HCT116 (cell line): ENCODE results near the gene MRM3. TPM values are rescaled to one million over a fixed set of nuclear protein-coding genes. Genes with fewer than 3 reads are reported as not detected.

Experiments used
- ATAC-seq: fragments of 200-7000 bp; cut with Tn5 transposase; 2 replicates; pipeline ENCODE4 v1.9.1; 2020; ENCODE audit warnings: mild to moderate bottlenecking, moderate library complexity
- BruUV-seq: library from RNA; stranded (reverse); fragments of 400-500 nt; replicated peaks from 2 replicates; lab custom pipeline; 2021; lab: Mats Ljungman, UMichigan
- CTCF ChIA-PET: fragments of 300-600 bp; sonication (Branson Sonifier 250); formaldehyde crosslinking; loops from one replicate; lab custom pipeline; 2021; ENCODE audit warnings: antibody characterized with exemption; lab: Charles Lee
- POLR2A ChIA-PET: fragments of 300-600, 350-600 bp; sonication (Branson Sonifier 250); formaldehyde crosslinking; loops from one replicate; lab custom pipeline; 2021; ENCODE audit warnings: antibody characterized with exemption; lab: Charles Lee
- RAD21 ChIA-PET, 2 experiments: fragments of 300-600 bp; sonication (Branson Sonifier 250); formaldehyde crosslinking; loops; one replicate each; lab custom pipeline; 2023; ENCODE audit warnings: low total read pairs in 2 of 2; ENCODE audit not compliant: uncharacterized antibody in 2 of 2, unreplicated experiment in 2 of 2, low non-redundant PET in 1 of 2; lab: Charles Lee
- DNase-seq: peaks from one replicate; pipeline ENCODE4 v3.0.0-alpha.2; 2010; ENCODE audit warnings: low read depth, low spot score
- H2AFZ ChIP-seq: fragments of 200-600 bp; shearing (Covaris generic), sonication (generic); 2 replicates; pipeline ENCODE4 v1.6.1; 2017; ENCODE audit warnings: low read depth, mixed run types, mixed read lengths, antibody characterized with exemption, low read length; ENCODE audit not compliant: poor library complexity, severe bottlenecking
- H3K27ac ChIP-seq: 2 replicates; pipeline ENCODE4 v1.5.1; 2012; ENCODE audit warnings: low read depth, low read length
- H3K27me3 ChIP-seq: fragments of 200-600 bp; sonication (generic); 2 replicates; pipeline ENCODE4 v1.6.1; 2016; ENCODE audit warnings: mixed run types, low read length, mixed read lengths; ENCODE audit not compliant: insufficient read depth
- H3K36me3 ChIP-seq, 2 experiments: fragments of 200-500 bp in 1 of 2; fragments of 200-600 bp in 1 of 2; sonication (Bioruptor generic) in 1 of 2; sonication (generic) in 1 of 2; 2 replicates each; pipeline versions ENCODE4 v1.5.1 to v1.6.1; 2014 to 2016; ENCODE audit warnings: low read length in 2 of 2, inconsistent platforms in 1 of 2, mixed read lengths in 1 of 2, mixed run types in 1 of 2; ENCODE audit not compliant: insufficient read depth in 2 of 2, control insufficient read depth in 1 of 2
- H3K4me1 ChIP-seq, 2 experiments: fragments of 200-600 bp in 1 of 2; sonication (generic) in 1 of 2; 2 replicates each; pipeline versions ENCODE4 v1.5.1 to v1.6.1; 2012 to 2017; ENCODE audit warnings: low read length in 2 of 2, inconsistent platforms in 1 of 2, mild to moderate bottlenecking in 1 of 2, mixed read lengths in 1 of 2, mixed run types in 1 of 2, moderate library complexity in 1 of 2; ENCODE audit not compliant: insufficient read depth in 2 of 2, control insufficient read depth in 1 of 2
- H3K4me2 ChIP-seq: fragments of 200-600 bp; sonication (generic); 2 replicates; pipeline ENCODE4 v1.6.1; 2017; ENCODE audit warnings: mixed run types, low read length, mixed read lengths
- H3K4me3 ChIP-seq, 2 experiments: fragments of 200-600 bp in 1 of 2; sonication (generic) in 1 of 2; replicated peaks in 1 of 2; 2 replicates each; pipeline ENCODE4 v1.5.1; 2011 to 2016; ENCODE audit warnings: low read length in 2 of 2, control low read depth in 1 of 2, low read depth in 1 of 2, mild to moderate bottlenecking in 1 of 2, mixed read lengths in 1 of 2, mixed run types in 1 of 2
- H3K79me2 ChIP-seq: fragments of 200-600 bp; sonication (generic); 2 replicates; pipeline ENCODE4 v1.6.1; 2017; ENCODE audit warnings: mild to moderate bottlenecking, mixed run types, low read length, moderate library complexity, mixed read lengths; ENCODE audit not compliant: insufficient read depth
- H3K9ac ChIP-seq: fragments of 200-600 bp; sonication (generic); 2 replicates; pipeline ENCODE4 v1.6.1; 2016; ENCODE audit warnings: low read length, mixed read lengths
- H3K9me2 ChIP-seq: fragments of 200-600 bp; sonication (generic), shearing (Covaris generic); 2 replicates; pipeline ENCODE4 v1.6.1; 2017; ENCODE audit warnings: mixed run types, mild to moderate bottlenecking, moderate library complexity; ENCODE audit not compliant: insufficient read depth
- H3K9me3 ChIP-seq, 2 experiments: fragments of 200-500 bp in 1 of 2; fragments of 200-600 bp in 1 of 2; sonication (Bioruptor generic) in 1 of 2; sonication (generic) in 1 of 2; 2 replicates each; pipeline ENCODE4 v1.6.1; 2014 to 2017; ENCODE audit warnings: low read length in 2 of 2, mixed read lengths in 2 of 2, inconsistent platforms in 1 of 2, low read depth in 1 of 2, mild to moderate bottlenecking in 1 of 2, mixed run types in 1 of 2, moderate library complexity in 1 of 2; ENCODE audit not compliant: control insufficient read depth in 1 of 2, insufficient read depth in 1 of 2
- H4K20me1 ChIP-seq: fragments of 200-600 bp; sonication (generic), shearing (Covaris generic); 2 replicates; pipeline ENCODE4 v1.6.1; 2017; ENCODE audit warnings: mixed run types, mild to moderate bottlenecking, moderate library complexity; ENCODE audit not compliant: insufficient read depth
- ATF3 ChIP-seq: IDR thresholded peaks from 2 replicates; pipeline ENCODE4 v1.6.1; 2012
- CBX3 ChIP-seq: IDR thresholded peaks from 2 replicates; pipeline ENCODE4 v1.6.1; 2012; ENCODE audit warnings: low read depth
- CEBPB ChIP-seq: IDR thresholded peaks from 2 replicates; pipeline ENCODE4 v1.6.1; 2012; ENCODE audit warnings: low read depth
- CTCF ChIP-seq, 3 experiments: fragments of 200-600 bp in 1 of 3; sonication (generic) in 1 of 3; IDR thresholded peaks in 2 of 3; conservative IDR thresholded peaks in 1 of 3; 2 replicates each; pipeline ENCODE4 v1.5.1; 2012 to 2017; ENCODE audit warnings: low read depth in 2 of 3, low read length in 2 of 3, antibody characterized with exemption in 1 of 3, borderline replicate concordance in 1 of 3, control low read depth in 1 of 3, mild to moderate bottlenecking in 1 of 3, mixed read lengths in 1 of 3, mixed run types in 1 of 3, moderate library complexity in 1 of 3; ENCODE audit not compliant: insufficient read depth in 1 of 3
- EGR1 ChIP-seq: IDR thresholded peaks from 2 replicates; pipeline ENCODE4 v1.6.1; 2012; ENCODE audit warnings: low read depth
- ELF1 ChIP-seq: IDR thresholded peaks from 2 replicates; pipeline ENCODE4 v1.6.1; 2012; ENCODE audit warnings: low read depth, borderline replicate concordance
- EZH2 ChIP-seq: fragments of 200-600 bp; sonication (generic); IDR thresholded peaks from 2 replicates; pipeline ENCODE4 v1.6.1; 2017; ENCODE audit warnings: antibody characterized with exemption, mixed run types
- EZH2phosphoT487 ChIP-seq: fragments of 200-600 bp; IDR thresholded peaks from 2 replicates; pipeline ENCODE4 v1.6.1; 2018; ENCODE audit warnings: antibody characterized with exemption, borderline replicate concordance
- JUND ChIP-seq: IDR thresholded peaks from 2 replicates; pipeline ENCODE4 v1.6.1; 2012
- MAX ChIP-seq: IDR thresholded peaks from 2 replicates; pipeline ENCODE4 v1.6.1; 2012
- RAD21 ChIP-seq: IDR thresholded peaks from 2 replicates; pipeline ENCODE4 v1.6.1; 2012; ENCODE audit warnings: low read depth, mild to moderate bottlenecking
- REST ChIP-seq: IDR thresholded peaks from 2 replicates; pipeline ENCODE4 v1.6.1; 2012; ENCODE audit warnings: low read depth
- SIN3A ChIP-seq: IDR thresholded peaks from 2 replicates; pipeline ENCODE4 v1.6.1; 2012; ENCODE audit warnings: low read depth
- SP1 ChIP-seq: IDR thresholded peaks from 2 replicates; pipeline ENCODE4 v1.6.1; 2012; ENCODE audit warnings: low read depth
- SRF ChIP-seq: IDR thresholded peaks from 2 replicates; pipeline ENCODE4 v1.6.1; 2012; ENCODE audit warnings: low read depth
- ZBTB33 ChIP-seq: IDR thresholded peaks from 2 replicates; pipeline ENCODE4 v1.6.1; 2011; ENCODE audit warnings: mild to moderate bottlenecking, low read length, moderate library complexity; ENCODE audit not compliant: insufficient replicate concordance; ENCODE audit errors: extremely low read depth
- ZNF274 ChIP-seq: fragments of 200-500 bp; sonication (Bioruptor generic); IDR thresholded peaks from 2 replicates; pipeline ENCODE4 v1.6.1; 2014; ENCODE audit warnings: mild to moderate bottlenecking, low read depth, low read length, inconsistent platforms
- intact Hi-C: fragments of 100-400 bp; cut with micrococcal nuclease; formaldehyde crosslinking; loops from 2 replicates; pipeline ENCODE4 v1.10.0; 2022
- total RNA-seq: library from RNA; stranded (reverse); gene quantifications from one replicate; pipeline ENCODE4 v1.2.1, GENCODE V29; 2021; ENCODE audit not compliant: unreplicated experiment

MRM3 gene
- total RNA-seq, 1 experiment from 2014 or later, result 32.6 TPM

GRCh38 chr17:752620-753219 is 29.4 kb upstream of the MRM3 start:
- Histone ChIP-seq H3K9me3 (no peaks in the 10 kb centered on the region), H3K79me2 (peaks cover 39% of the 10 kb centered on the region), H2AFZ (no peak overlapping the region), H3K9me2 (no peaks in the 10 kb centered on the region), H3K4me3 (peak overlapping the region; percentile 76 to 94), H3K9ac (peak overlapping the region; percentile 93), H3K4me2 (peak overlapping the region; percentile 80), H4K20me1 (no peaks in the 10 kb centered on the region), H3K27ac (peak overlapping the region; percentile 88; the same call in 1 of the 2 replicates), H3K36me3 (peaks cover 4 to 7% of the 10 kb centered on the region in 2 experiments; a peak in 3 of 4 replicates), H3K4me1 (peaks cover 12 to 19% of the 10 kb centered on the region in 2 experiments), H3K27me3 (no peaks in the 10 kb centered on the region)
- DNase-seq (no peak), ATAC-seq (0 out of 2 replicates have a peak, but pooled peaks have one; percentile 2)
- POLR2A ChIA-PET, result no interaction called here
- TF ChIP-seq ZNF274 (no peak), EZH2phosphoT487 (no peak), RAD21 (no peak), SP1 (no peak), CTCF (IDR thresholded peaks at IDR 0.05 in 2 of 3, conservative IDR thresholded peaks at IDR 0.05 in 1 of 3; ENCODE audit: borderline replicate concordance in 1 of 3, insufficient read depth in 1 of 3, low read depth in 2 of 3, low read length in 2 of 3) (no peak), EZH2 (no peak), CBX3 (no peak), CEBPB (no peak), ZBTB33 (no peak), REST (no peak), EGR1 (no peak), SRF (no peak), ATF3 (no peak), ELF1 (no peak), MAX (no peak), SIN3A (no peak), JUND (no peak)
- intact Hi-C loops, result no loop called here
- BruUV-seq, result TSS peak; percentile 61
- CTCF ChIA-PET, result interaction anchor here (0.8 to 1.6 kb wide), 3 partner anchors 46 to 341 kb away, joined by 4 to 7 read pairs (median 4); no protein-coding TSS in a partner anchor
- RAD21 ChIA-PET, result no interaction called here
